ENCODE measurements around the gene TRIM26. TPM values are rescaled to one million over a fixed set of nuclear protein-coding genes. Genes with fewer than 3 reads are reported as not detected.

The TRIM26 gene, protein sequence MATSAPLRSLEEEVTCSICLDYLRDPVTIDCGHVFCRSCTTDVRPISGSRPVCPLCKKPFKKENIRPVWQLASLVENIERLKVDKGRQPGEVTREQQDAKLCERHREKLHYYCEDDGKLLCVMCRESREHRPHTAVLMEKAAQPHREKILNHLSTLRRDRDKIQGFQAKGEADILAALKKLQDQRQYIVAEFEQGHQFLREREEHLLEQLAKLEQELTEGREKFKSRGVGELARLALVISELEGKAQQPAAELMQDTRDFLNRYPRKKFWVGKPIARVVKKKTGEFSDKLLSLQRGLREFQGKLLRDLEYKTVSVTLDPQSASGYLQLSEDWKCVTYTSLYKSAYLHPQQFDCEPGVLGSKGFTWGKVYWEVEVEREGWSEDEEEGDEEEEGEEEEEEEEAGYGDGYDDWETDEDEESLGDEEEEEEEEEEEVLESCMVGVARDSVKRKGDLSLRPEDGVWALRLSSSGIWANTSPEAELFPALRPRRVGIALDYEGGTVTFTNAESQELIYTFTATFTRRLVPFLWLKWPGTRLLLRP
- 33.8 and 35.0 TPM in 2 replicates for total RNA-seq

DNA sequence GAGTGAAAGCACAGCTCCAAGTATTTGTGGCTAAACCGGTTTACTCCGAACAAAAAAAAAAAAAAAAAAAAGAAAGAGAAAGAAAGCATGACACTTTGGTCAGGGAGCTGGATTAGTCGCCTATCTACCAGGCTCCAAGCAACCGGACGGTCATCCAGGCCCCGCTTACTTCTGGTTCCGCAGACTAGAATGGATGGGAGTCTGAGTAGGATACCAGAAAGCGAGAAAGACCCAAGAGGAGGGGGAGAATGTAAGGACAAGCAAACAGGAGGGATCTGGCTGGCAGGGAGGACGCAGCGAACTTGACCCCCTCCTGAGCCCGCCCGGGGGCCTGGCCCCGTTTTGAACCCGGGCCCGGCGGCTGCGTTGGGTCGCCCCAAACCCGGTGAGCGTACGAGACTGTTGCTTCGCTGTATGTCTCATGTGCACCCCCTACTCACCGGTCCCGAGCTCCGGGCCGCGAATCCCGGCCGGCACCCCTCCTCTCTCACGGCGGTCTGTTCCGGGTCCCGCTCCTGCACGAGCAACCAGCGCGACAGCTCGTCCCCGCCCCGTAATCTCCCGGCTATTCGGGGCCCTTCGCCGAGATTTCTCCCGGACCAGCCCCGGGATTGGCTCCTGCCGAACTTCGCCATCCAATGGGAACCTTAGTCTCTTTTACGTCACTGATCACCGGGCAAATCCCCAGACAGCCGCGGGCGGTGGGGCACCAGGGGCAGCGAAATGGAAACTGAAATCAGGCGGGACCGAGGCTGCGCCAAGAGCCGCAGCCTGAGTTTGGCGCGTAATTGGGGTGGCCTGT lies at the start of gene TRIM26:
TSS of gene TRIM26 (minus strand) at position 542 of the 802 bp plus-strand sequence. CDS start 14,303 bp downstream, outside the sequence.

DNA sequence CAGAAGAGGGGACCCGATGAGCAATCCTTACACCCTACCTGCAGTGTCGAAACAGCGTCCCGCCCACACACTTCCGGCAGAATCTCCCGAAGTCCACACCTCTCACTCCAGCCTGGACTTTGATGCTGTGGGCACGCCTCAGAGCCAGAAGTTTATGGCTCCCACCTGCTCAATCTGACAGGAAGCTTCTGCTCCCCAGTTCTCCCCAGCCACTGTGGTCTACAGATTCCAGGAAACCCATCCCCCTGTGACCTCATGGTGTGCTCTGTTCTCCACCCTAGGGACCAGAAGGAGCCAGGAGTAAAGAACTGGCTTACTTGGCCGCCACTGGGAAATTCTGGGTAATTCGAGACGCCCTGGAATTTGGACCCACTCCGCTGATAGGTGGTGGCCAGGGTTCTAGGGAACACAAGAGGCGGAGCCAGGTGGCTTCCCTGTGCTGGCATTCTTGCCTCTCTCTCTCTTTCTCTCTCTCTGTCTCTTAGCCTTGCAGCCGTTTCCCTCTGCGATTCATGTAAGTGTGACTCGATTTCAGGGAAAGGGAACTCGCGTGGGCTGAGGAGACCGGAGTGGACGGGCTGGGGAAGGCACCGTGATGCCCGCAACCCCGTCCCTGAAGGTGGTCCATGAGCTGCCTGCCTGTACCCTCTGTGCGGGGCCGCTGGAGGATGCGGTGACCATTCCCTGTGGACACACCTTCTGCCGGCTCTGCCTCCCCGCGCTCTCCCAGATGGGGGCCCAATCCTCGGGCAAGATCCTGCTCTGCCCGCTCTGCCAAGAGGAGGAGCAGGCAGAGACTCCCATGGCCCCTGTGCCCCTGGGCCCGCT lies 49.9 kb downstream of the TRIM26 start, which contains the start of gene TRIM15:
TSS of gene TRIM15 (plus strand) at position 457 of the 828 bp plus-strand sequence. CDS start at position 596, 139 bp downstream.

DNA sequence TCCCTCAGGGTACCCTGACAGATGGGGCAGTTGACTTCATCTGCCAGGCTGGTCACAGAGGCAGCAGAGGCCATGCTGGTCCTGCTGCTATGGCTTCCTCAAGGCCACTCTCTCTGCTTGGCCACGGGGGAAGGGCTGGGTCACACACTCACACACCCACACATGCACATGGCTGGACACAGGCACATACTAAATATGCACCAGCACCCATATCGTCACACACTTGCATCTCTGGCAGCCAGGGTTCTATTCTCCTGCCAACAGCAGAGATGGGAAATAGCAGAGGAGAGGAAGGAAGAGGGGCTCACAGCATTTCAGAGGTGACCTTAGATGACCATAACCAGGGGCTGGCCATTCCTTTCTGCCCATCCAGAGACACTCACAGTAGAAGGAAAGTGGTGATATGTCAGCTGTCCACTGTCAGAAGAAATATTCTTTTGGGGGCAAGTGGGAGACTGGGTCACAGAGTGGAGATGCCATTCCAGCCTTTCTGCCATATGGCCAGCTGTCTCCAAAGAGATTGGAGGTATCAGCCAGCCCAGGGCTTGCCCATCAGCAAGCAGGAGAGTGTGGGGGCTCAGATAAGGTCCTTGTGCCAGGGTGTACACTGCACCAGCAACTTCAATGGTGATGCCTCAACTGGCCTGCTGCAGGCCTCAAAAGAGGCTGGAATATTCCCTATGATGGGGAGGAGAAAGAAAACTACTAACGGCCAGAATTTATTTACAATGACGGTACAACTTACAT lies 52.2 kb downstream of the TRIM26 start, which contains the start of gene TRIM10:
TSS of gene TRIM10 (minus strand) at position 427 of the 747 bp plus-strand sequence. CDS start at position 74, 353 bp downstream.

DNA sequence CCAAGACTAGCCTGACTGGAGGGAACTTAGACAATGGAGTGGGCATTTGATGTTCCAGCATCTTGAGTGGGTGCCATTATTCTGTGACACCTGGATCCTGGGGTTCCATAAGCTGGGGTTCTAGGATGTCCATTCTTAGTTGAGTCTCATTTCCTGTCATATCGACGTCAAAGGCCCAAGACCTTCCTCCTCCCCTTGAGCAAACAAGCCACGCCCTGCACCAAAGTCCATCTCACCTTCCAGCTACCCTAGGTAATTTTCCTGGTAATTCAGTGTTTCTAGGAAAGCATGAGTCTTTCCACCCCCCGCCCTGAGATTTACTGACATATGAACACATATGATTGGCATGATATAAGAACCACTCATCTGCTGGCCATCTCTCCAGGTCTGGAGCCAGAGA lies 77.4 kb downstream of the TRIM26 start, which contains the start of gene TRIM40:
TSS of gene TRIM40 (plus strand) at position 384 of the 400 bp plus-strand sequence. CDS start 897 bp downstream, outside the sequence.

Other genes starting within 250 kb of the TRIM26 start
- 23.1 and 24.6 TPM in 2 replicates for gene POLR1H, start 152.1 kb downstream of the TRIM26 start, total RNA-seq
- gene PPP1R11, start 146.2 kb downstream of the TRIM26 start, total RNA-seq: 37.9 and 41.6 TPM in 2 replicates
- not detected in 2 replicates for gene RNF39, start 137.6 kb downstream of the TRIM26 start, total RNA-seq
- gene TRIM31, start 100.3 kb downstream of the TRIM26 start, total RNA-seq: not detected in 2 replicates
- gene TRIM40, start 77.3 kb downstream of the TRIM26 start, total RNA-seq: not detected in 2 replicates
- not detected in 2 replicates for gene TRIM10, start 52.2 kb downstream of the TRIM26 start, total RNA-seq
- not detected in 2 replicates for gene TRIM15, start 49.9 kb downstream of the TRIM26 start, total RNA-seq
- gene TRIM39, start 113.5 kb upstream of the TRIM26 start, total RNA-seq: 11.6 and 12.8 TPM in 2 replicates
- 15.5 and 16.5 TPM in 2 replicates for gene RPP21, start 131.8 kb upstream of the TRIM26 start, total RNA-seq

Data from articular chondrocyte of knee joint (primary cell).